HCT116 (cell line): ENCODE results near the gene GPATCH8. TPM values are rescaled to one million over a fixed set of nuclear protein-coding genes. Genes with fewer than 3 reads are reported as not detected.

Experiments used
- ATAC-seq: fragments of 200-7000 bp; cut with Tn5 transposase; 2 replicates; pipeline ENCODE4 v1.9.1; 2020; ENCODE audit warnings: mild to moderate bottlenecking, moderate library complexity
- BruUV-seq: library from RNA; stranded (reverse); fragments of 400-500 nt; replicated peaks from 2 replicates; lab custom pipeline; 2021; lab: Mats Ljungman, UMichigan
- CTCF ChIA-PET: fragments of 300-600 bp; sonication (Branson Sonifier 250); formaldehyde crosslinking; loops from one replicate; lab custom pipeline; 2021; ENCODE audit warnings: antibody characterized with exemption; lab: Charles Lee
- POLR2A ChIA-PET: fragments of 300-600, 350-600 bp; sonication (Branson Sonifier 250); formaldehyde crosslinking; loops from one replicate; lab custom pipeline; 2021; ENCODE audit warnings: antibody characterized with exemption; lab: Charles Lee
- RAD21 ChIA-PET, 2 experiments: fragments of 300-600 bp; sonication (Branson Sonifier 250); formaldehyde crosslinking; loops; one replicate each; lab custom pipeline; 2023; ENCODE audit warnings: low total read pairs in 2 of 2; ENCODE audit not compliant: uncharacterized antibody in 2 of 2, unreplicated experiment in 2 of 2, low non-redundant PET in 1 of 2; lab: Charles Lee
- DNase-seq: peaks from one replicate; pipeline ENCODE4 v3.0.0-alpha.2; 2010; ENCODE audit warnings: low read depth, low spot score
- H2AFZ ChIP-seq: fragments of 200-600 bp; shearing (Covaris generic), sonication (generic); 2 replicates; pipeline ENCODE4 v1.6.1; 2017; ENCODE audit warnings: low read depth, mixed run types, mixed read lengths, antibody characterized with exemption, low read length; ENCODE audit not compliant: poor library complexity, severe bottlenecking
- H3K27ac ChIP-seq: 2 replicates; pipeline ENCODE4 v1.5.1; 2012; ENCODE audit warnings: low read depth, low read length
- H3K27me3 ChIP-seq: fragments of 200-600 bp; sonication (generic); 2 replicates; pipeline ENCODE4 v1.6.1; 2016; ENCODE audit warnings: mixed run types, low read length, mixed read lengths; ENCODE audit not compliant: insufficient read depth
- H3K36me3 ChIP-seq, 2 experiments: fragments of 200-500 bp in 1 of 2; fragments of 200-600 bp in 1 of 2; sonication (Bioruptor generic) in 1 of 2; sonication (generic) in 1 of 2; 2 replicates each; pipeline versions ENCODE4 v1.5.1 to v1.6.1; 2014 to 2016; ENCODE audit warnings: low read length in 2 of 2, inconsistent platforms in 1 of 2, mixed read lengths in 1 of 2, mixed run types in 1 of 2; ENCODE audit not compliant: insufficient read depth in 2 of 2, control insufficient read depth in 1 of 2
- H3K4me1 ChIP-seq, 2 experiments: fragments of 200-600 bp in 1 of 2; sonication (generic) in 1 of 2; 2 replicates each; pipeline versions ENCODE4 v1.5.1 to v1.6.1; 2012 to 2017; ENCODE audit warnings: low read length in 2 of 2, inconsistent platforms in 1 of 2, mild to moderate bottlenecking in 1 of 2, mixed read lengths in 1 of 2, mixed run types in 1 of 2, moderate library complexity in 1 of 2; ENCODE audit not compliant: insufficient read depth in 2 of 2, control insufficient read depth in 1 of 2
- H3K4me2 ChIP-seq: fragments of 200-600 bp; sonication (generic); 2 replicates; pipeline ENCODE4 v1.6.1; 2017; ENCODE audit warnings: mixed run types, low read length, mixed read lengths
- H3K4me3 ChIP-seq, 2 experiments: fragments of 200-600 bp in 1 of 2; sonication (generic) in 1 of 2; replicated peaks in 1 of 2; 2 replicates each; pipeline ENCODE4 v1.5.1; 2011 to 2016; ENCODE audit warnings: low read length in 2 of 2, control low read depth in 1 of 2, low read depth in 1 of 2, mild to moderate bottlenecking in 1 of 2, mixed read lengths in 1 of 2, mixed run types in 1 of 2
- H3K79me2 ChIP-seq: fragments of 200-600 bp; sonication (generic); 2 replicates; pipeline ENCODE4 v1.6.1; 2017; ENCODE audit warnings: mild to moderate bottlenecking, mixed run types, low read length, moderate library complexity, mixed read lengths; ENCODE audit not compliant: insufficient read depth
- H3K9ac ChIP-seq: fragments of 200-600 bp; sonication (generic); 2 replicates; pipeline ENCODE4 v1.6.1; 2016; ENCODE audit warnings: low read length, mixed read lengths
- H3K9me2 ChIP-seq: fragments of 200-600 bp; sonication (generic), shearing (Covaris generic); 2 replicates; pipeline ENCODE4 v1.6.1; 2017; ENCODE audit warnings: mixed run types, mild to moderate bottlenecking, moderate library complexity; ENCODE audit not compliant: insufficient read depth
- H3K9me3 ChIP-seq, 2 experiments: fragments of 200-500 bp in 1 of 2; fragments of 200-600 bp in 1 of 2; sonication (Bioruptor generic) in 1 of 2; sonication (generic) in 1 of 2; 2 replicates each; pipeline ENCODE4 v1.6.1; 2014 to 2017; ENCODE audit warnings: low read length in 2 of 2, mixed read lengths in 2 of 2, inconsistent platforms in 1 of 2, low read depth in 1 of 2, mild to moderate bottlenecking in 1 of 2, mixed run types in 1 of 2, moderate library complexity in 1 of 2; ENCODE audit not compliant: control insufficient read depth in 1 of 2, insufficient read depth in 1 of 2
- H4K20me1 ChIP-seq: fragments of 200-600 bp; sonication (generic), shearing (Covaris generic); 2 replicates; pipeline ENCODE4 v1.6.1; 2017; ENCODE audit warnings: mixed run types, mild to moderate bottlenecking, moderate library complexity; ENCODE audit not compliant: insufficient read depth
- ATF3 ChIP-seq: IDR thresholded peaks from 2 replicates; pipeline ENCODE4 v1.6.1; 2012
- CTCF ChIP-seq, 3 experiments: fragments of 200-600 bp in 1 of 3; sonication (generic) in 1 of 3; IDR thresholded peaks in 2 of 3; conservative IDR thresholded peaks in 1 of 3; 2 replicates each; pipeline ENCODE4 v1.5.1; 2012 to 2017; ENCODE audit warnings: low read depth in 2 of 3, low read length in 2 of 3, antibody characterized with exemption in 1 of 3, borderline replicate concordance in 1 of 3, control low read depth in 1 of 3, mild to moderate bottlenecking in 1 of 3, mixed read lengths in 1 of 3, mixed run types in 1 of 3, moderate library complexity in 1 of 3; ENCODE audit not compliant: insufficient read depth in 1 of 3
- SP1 ChIP-seq: IDR thresholded peaks from 2 replicates; pipeline ENCODE4 v1.6.1; 2012; ENCODE audit warnings: low read depth
- ZNF274 ChIP-seq: fragments of 200-500 bp; sonication (Bioruptor generic); IDR thresholded peaks from 2 replicates; pipeline ENCODE4 v1.6.1; 2014; ENCODE audit warnings: mild to moderate bottlenecking, low read depth, low read length, inconsistent platforms
- intact Hi-C: fragments of 100-400 bp; cut with micrococcal nuclease; formaldehyde crosslinking; loops from 2 replicates; pipeline ENCODE4 v1.10.0; 2022
- total RNA-seq: library from RNA; stranded (reverse); gene quantifications from one replicate; pipeline ENCODE4 v1.2.1, GENCODE V29; 2021; ENCODE audit not compliant: unreplicated experiment
- TF ChIP-seq, protein P1 (sequence below): IDR thresholded peaks from 2 replicates; pipeline ENCODE4 v1.6.1; 2012

GPATCH8 gene
- total RNA-seq, 1 experiment from 2014 or later, result 28.7 TPM

DNA sequence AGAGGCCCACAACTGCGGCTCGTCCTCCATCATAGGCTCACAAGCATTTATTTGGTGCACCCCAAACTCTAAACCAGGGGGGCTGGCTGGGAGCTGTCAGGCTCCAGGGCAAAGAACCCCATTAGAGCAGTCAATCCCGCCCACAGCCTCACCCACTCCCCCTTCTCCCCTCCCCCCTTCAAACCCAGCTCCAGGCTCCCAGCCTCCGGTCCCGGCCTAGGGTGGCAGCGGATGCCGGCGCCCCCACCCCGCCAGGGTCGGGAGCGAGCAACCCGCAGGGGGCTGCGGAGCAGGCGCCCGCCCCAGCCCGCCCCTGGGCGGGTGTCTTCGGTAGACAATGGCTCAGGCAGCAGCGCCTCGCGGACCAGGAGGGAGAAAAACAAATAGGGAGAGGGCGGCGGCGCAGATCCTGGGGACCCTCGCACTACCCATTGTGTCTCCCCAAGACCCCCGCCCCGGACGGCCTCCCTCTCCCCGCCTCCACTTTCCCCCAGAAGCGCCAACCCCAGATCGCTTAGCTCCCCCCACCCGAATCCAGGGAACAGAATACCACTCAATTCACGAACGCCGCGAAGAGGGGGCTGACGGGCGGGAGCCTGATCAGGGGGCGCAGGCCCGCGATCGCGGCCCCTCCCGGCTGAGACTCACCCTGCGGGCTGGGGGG is 140.1 kb downstream of the GPATCH8 start:
- H3K9ac ChIP-seq, result peak overlapping the region; percentile 74
- no peak for DNase-seq
- H3K4me2 ChIP-seq, result peak overlapping the region; percentile 93
- POLR2A ChIA-PET, result interaction anchor here (0.6 to 1.0 kb wide), 2 partner anchors 22 to 163 kb away, joined by 3 read pairs; partner anchors contain the start of gene ATXN7L3
- peak overlapping the region; percentile 72; the same call in 1 of the 2 replicates for H3K27ac ChIP-seq
- no TSS peak for BruUV-seq
- CTCF ChIA-PET, result interaction anchor here (0.7 to 2.1 kb wide), 15 partner anchors 9 to 425 kb away, joined by 3 to 12 read pairs (median 5); partner anchors contain the start of genes GRN and HROB
- RAD21 ChIA-PET, result no interaction called here
- peak overlapping the region; percentile 9 for H2AFZ ChIP-seq
- H3K79me2 ChIP-seq, result no peaks in the 10 kb centered on the region
- no peaks in the 10 kb centered on the region for H3K27me3 ChIP-seq
- peak; percentile 46 for ATAC-seq
- H3K9me2 ChIP-seq, result no peaks in the 10 kb centered on the region
- H3K4me3 ChIP-seq, result peak overlapping the region; percentile 60 to 75
- no peaks in the 10 kb centered on the region for H4K20me1 ChIP-seq
- intact Hi-C loops, result loop anchor here (10.0 kb wide), 1 partner anchor 458 kb away; the partner anchor contains the start of gene MPP2
- TF ChIP-seq, protein P1, sequence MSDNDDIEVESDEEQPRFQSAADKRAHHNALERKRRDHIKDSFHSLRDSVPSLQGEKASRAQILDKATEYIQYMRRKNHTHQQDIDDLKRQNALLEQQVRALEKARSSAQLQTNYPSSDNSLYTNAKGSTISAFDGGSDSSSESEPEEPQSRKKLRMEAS, result no peak
- 0 out of 6 replicates have a peak, but pooled peaks of 1 of the 3 experiments have one; percentile 2 for TF ChIP-seq CTCF (IDR thresholded peaks at IDR 0.05 in 2 of 3, conservative IDR thresholded peaks at IDR 0.05 in 1 of 3; ENCODE audit: borderline replicate concordance in 1 of 3, insufficient read depth in 1 of 3, low read depth in 2 of 3, low read length in 2 of 3)
- peaks cover 7 to 27% of the 10 kb centered on the region in 2 experiments; a peak in 3 of 4 replicates for H3K4me1 ChIP-seq
- no peaks in the 10 kb centered on the region for H3K9me3 ChIP-seq
- H3K36me3 ChIP-seq, result no peaks in the 10 kb centered on the region

- BruUV-seq, result no TSS peak
Observed at GRCh38 chr17:44362459-44362948, 140.7 kb downstream of the GPATCH8 start.

More at GRCh38 chr17:44362459-44362948, 140.7 kb downstream of the GPATCH8 start:
- Histone ChIP-seq H3K27ac (no peak overlapping the region), H3K9me2 (no peaks in the 10 kb centered on the region), H3K4me2 (peak overlapping the region; percentile 93), H3K79me2 (no peaks in the 10 kb centered on the region)
- CTCF ChIA-PET, result interaction anchor here (1.0 to 2.1 kb wide), 9 partner anchors 14 to 424 kb away, joined by 3 to 12 read pairs (median 6); partner anchors contain the start of genes GRN and HROB
- POLR2A ChIA-PET, result no interaction called here
- RAD21 ChIA-PET, result no interaction called here
- intact Hi-C loops, result loop anchor here (10.0 kb wide), 1 partner anchor 458 kb away; the partner anchor contains the start of gene MPP2
- DNase-seq, result no peak
- TF ChIP-seq SP1, result no peak
- TF ChIP-seq ZNF274, result no peak
- no peak for TF ChIP-seq ATF3
- TF ChIP-seq, all 23 proteins: peak for 0
- Histone ChIP-seq H3K9me3 (no peaks in the 10 kb centered on the region), H4K20me1 (no peaks in the 10 kb centered on the region), H3K36me3 (no peaks in the 10 kb centered on the region), H3K4me1 (peaks cover 7 to 27% of the 10 kb centered on the region in 2 experiments; a peak in 3 of 4 replicates), H3K9ac (peak overlapping the region; percentile 74), H3K4me3 (peak overlapping the region; percentile 60 to 75), H2AFZ (no peak overlapping the region), H3K27me3 (no peaks in the 10 kb centered on the region)
- peak; percentile 9; the same call in 1 of the 2 replicates for ATAC-seq
